ENCODE data around the gene HPSE2.
A peak's percentile ranks its signal among the peaks of the same experiment; 100 is the strongest.

The HPSE2 gene

GRCh38 chr10:98577578-98577977 lies 658.1 kb downstream of the HPSE2 start:
- peak overlapping the region in 1 of 3 experiments; percentile 42 for H3K27ac Mint-ChIP-seq
- H3K4me3 Mint-ChIP-seq, result no peak overlapping the region
- H3K36me3 Mint-ChIP-seq (ENCODE audit: low read depth), result no peaks in the 10 kb centered on the region
- H3K9me3 Mint-ChIP-seq, result no peaks in the 10 kb centered on the region
- TF ChIP-seq, protein P1, sequence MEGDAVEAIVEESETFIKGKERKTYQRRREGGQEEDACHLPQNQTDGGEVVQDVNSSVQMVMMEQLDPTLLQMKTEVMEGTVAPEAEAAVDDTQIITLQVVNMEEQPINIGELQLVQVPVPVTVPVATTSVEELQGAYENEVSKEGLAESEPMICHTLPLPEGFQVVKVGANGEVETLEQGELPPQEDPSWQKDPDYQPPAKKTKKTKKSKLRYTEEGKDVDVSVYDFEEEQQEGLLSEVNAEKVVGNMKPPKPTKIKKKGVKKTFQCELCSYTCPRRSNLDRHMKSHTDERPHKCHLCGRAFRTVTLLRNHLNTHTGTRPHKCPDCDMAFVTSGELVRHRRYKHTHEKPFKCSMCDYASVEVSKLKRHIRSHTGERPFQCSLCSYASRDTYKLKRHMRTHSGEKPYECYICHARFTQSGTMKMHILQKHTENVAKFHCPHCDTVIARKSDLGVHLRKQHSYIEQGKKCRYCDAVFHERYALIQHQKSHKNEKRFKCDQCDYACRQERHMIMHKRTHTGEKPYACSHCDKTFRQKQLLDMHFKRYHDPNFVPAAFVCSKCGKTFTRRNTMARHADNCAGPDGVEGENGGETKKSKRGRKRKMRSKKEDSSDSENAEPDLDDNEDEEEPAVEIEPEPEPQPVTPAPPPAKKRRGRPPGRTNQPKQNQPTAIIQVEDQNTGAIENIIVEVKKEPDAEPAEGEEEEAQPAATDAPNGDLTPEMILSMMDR (IDR thresholded peaks at IDR 0.05; ENCODE audit: unreplicated experiment in 3 of 3), result no peak
- peaks cover 10% of the 10 kb centered on the region for H3K4me1 Mint-ChIP-seq
- H3K27me3 Mint-ChIP-seq (ENCODE audit: low read depth), result no peaks in the 10 kb centered on the region

- TF ChIP-seq, protein P1 (IDR thresholded peaks at IDR 0.05; ENCODE audit: unreplicated experiment in 3 of 3), result no peak
- no peaks in the 10 kb centered on the region for H3K27me3 Mint-ChIP-seq (ENCODE audit: low read depth)
- H3K4me1 Mint-ChIP-seq, result peaks cover 14% of the 10 kb centered on the region
- H3K36me3 Mint-ChIP-seq (ENCODE audit: low read depth), result no peaks in the 10 kb centered on the region
- no peak overlapping the region for H3K4me3 Mint-ChIP-seq
- no peaks in the 10 kb centered on the region for H3K9me3 Mint-ChIP-seq
- H3K27ac Mint-ChIP-seq, result peak overlapping the region in 1 of 3 experiments; percentile 12
Observed at GRCh38 chr10:98577168-98577567, 658.5 kb downstream of the HPSE2 start.

DNA sequence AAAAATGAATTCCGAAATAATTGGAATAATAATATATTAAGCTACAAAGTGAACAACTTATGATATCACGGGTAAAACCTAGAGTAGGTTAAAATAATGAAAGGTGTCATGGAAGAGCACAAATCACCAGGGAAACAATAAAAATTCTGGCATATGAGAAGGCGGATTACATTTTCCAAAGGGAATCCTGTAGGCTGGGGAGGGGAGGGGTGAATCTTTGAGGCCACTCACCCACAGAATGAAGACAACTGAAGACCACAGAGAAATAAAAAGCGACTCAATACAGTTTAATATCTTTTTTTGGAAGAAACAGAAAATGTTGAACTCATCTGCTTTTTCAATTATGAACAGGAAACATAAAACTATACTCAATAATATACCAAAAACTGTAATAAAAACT lies 659.6 kb downstream of the HPSE2 start:
- Mint-ChIP-seq H3K4me1 (peaks cover 16% of the 10 kb centered on the region), H3K4me3 (no peak overlapping the region), H3K36me3 (ENCODE audit: low read depth) (no peaks in the 10 kb centered on the region), H3K27ac (peak overlapping the region in 2 of 3 experiments; percentile 12 to 13), H3K27me3 (ENCODE audit: low read depth) (no peaks in the 10 kb centered on the region), H3K9me3 (no peaks in the 10 kb centered on the region)
- TF ChIP-seq, protein P1 (IDR thresholded peaks at IDR 0.05; ENCODE audit: unreplicated experiment in 3 of 3), result no peak

GRCh38 chr10:98572594-98572993 lies 663.1 kb downstream of the HPSE2 start:
- Mint-ChIP-seq H3K27me3 (ENCODE audit: low read depth) (peaks cover 4% of the 10 kb centered on the region), H3K36me3 (ENCODE audit: low read depth) (no peaks in the 10 kb centered on the region), H3K4me3 (no peak overlapping the region), H3K9me3 (no peaks in the 10 kb centered on the region), H3K4me1 (peaks cover 34% of the 10 kb centered on the region), H3K27ac (peak overlapping the region; percentile 0 to 40 (median 12))
- TF ChIP-seq, protein P1 (IDR thresholded peaks at IDR 0.05; ENCODE audit: unreplicated experiment in 3 of 3), result no peak

DNA sequence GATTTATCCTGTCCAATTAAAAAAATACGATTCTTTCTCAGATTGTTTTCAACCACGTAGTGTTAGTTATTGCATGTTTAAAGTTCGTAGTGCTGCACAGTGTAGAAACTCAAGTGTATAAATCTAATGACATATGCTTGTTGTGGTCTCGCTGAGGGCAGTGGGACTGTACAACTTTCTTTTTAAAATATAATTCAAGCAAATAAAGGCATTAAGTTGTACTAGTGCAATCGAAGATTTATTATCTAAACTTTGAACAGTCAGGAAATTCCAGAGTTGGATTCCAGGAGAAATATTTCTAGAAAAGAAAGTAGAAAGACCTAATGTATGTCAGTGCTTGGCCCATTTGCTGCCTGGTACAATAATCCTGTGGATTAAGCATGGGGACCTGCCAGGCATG lies 664.8 kb downstream of the HPSE2 start:
- Mint-ChIP-seq H3K27me3 (ENCODE audit: low read depth) (peaks cover 4% of the 10 kb centered on the region), H3K9me3 (no peaks in the 10 kb centered on the region), H3K36me3 (ENCODE audit: low read depth) (no peaks in the 10 kb centered on the region), H3K4me3 (peak overlapping the region in 1 of 3 experiments; percentile 23), H3K4me1 (peaks cover 24% of the 10 kb centered on the region), H3K27ac (peak overlapping the region; percentile 67 to 88 (median 82))
- TF ChIP-seq, protein P1 (IDR thresholded peaks at IDR 0.05; ENCODE audit: unreplicated experiment in 3 of 3), result no peak

DNA sequence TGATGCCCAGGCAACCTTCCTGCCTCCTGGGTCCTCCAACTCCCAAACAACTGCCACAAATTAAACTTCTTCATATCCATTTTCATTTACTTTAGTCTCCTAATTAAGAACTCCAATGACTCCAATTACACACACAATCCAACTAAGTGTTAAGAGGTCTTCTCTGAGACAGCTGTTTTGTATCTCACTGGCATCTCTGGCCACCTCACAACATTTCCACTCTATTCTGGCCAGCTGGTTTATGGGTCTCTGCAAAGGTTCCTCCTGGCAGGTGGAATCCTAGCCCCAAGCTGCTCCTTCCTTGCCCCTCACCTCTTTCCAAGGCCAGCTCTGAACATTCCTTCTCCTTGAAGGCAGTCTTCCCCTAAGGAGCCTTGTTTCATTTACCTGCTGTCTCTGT lies 665.8 kb downstream of the HPSE2 start:
- Mint-ChIP-seq H3K4me1 (peaks cover 24% of the 10 kb centered on the region), H3K9me3 (no peaks in the 10 kb centered on the region), H3K27ac (peak overlapping the region; percentile 67 to 88 (median 82)), H3K4me3 (no peak overlapping the region), H3K36me3 (ENCODE audit: low read depth) (no peaks in the 10 kb centered on the region), H3K27me3 (ENCODE audit: low read depth) (peaks cover 4% of the 10 kb centered on the region)
- TF ChIP-seq, protein P1 (IDR thresholded peaks at IDR 0.05; ENCODE audit: unreplicated experiment in 3 of 3), result no peak
